NCI-H526 (cell line): ENCODE results near the gene CYTH2.
A peak's percentile ranks its signal among the peaks of the same experiment; 100 is the strongest.

Experiments used
- DNase-seq, 2 experiments: peaks; one replicate each; lab custom pipeline; 2025; lab: John Stamatoyannopoulos, UW

The CYTH2 gene, protein sequence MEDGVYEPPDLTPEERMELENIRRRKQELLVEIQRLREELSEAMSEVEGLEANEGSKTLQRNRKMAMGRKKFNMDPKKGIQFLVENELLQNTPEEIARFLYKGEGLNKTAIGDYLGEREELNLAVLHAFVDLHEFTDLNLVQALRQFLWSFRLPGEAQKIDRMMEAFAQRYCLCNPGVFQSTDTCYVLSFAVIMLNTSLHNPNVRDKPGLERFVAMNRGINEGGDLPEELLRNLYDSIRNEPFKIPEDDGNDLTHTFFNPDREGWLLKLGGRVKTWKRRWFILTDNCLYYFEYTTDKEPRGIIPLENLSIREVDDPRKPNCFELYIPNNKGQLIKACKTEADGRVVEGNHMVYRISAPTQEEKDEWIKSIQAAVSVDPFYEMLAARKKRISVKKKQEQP

DNA sequence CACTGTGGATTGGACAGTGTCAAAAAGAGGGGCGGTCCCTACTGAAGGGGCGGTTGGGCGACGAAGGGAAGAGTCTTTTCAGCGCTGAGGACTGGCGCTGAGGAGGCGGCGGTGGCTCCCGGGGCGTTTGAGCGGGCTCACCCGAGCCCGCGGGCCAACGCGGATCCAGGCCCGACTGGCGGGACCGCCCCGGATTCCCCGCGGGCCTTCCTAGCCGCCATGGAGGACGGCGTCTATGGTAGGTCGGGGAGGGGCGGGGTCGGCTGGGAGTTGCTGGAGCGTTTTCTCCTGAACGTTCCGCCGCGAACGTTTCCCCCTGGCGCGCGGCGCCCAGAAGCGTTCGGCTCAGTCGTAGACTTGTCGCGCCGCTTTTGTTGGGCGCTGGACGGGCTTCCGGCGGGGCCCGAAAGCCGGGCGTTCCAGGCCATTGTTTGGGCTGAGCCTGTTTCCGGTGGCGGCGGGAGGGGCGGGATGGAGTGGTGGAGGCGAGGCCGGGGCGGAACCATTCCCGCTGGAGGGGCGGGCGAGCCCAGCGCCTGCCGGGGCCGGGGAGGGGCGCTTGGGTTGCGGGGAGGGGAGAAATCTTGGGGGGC lies at the start of gene CYTH2:
Gene CYTH2 (plus strand): TSS at position 81 of the 593 bp plus-strand sequence. CDS start 139 bp downstream, at position 220.
- peak; percentile 27 to 83 for DNase-seq

DNA sequence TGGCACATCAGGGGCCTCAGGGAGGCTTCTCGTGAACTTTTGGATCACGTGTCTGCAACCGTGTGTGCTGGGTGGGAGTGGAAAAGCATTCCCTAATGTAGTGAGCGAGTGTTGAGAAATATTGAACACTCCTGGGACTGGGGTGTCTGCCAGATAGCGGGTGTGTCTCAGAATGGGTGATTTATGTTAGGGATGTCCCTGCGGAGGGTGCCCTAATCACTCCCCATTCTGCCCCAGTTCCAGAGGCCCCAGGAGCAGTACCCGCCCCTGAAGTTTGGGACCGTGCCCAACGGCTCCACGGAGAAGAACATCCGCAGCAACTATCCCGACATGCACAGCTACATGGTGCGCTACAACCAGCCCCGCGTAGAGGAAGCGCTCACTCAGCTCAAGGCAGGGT lies 47.6 kb upstream of the CYTH2 start:
- DNase-seq, result no peak

DNA sequence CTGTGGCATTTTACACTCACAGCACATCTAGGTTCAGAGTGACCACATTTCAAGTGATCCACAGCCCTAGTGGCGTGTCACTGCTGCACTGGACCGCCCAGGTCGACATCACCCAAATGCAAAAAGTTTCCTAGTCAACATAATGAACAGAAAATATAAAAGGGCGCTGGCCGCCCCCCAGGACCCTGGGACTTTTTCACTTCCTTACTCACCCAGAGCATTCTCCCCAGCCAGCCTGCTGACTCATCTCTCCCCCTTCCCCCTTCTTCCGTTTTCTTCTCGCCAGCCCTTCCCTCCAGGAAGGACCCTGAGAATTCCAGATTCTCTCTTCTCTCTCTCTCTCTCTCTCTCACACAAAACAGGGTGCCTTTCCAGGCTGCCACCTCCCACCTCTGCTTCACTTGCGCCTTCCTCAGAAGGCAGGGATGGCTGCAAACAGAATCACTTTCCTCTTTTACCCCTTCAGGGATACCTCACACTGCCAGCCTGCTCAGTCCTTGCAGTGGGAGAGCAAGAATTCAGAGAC lies 44.4 kb upstream of the CYTH2 start:
- no peak for DNase-seq

DNA sequence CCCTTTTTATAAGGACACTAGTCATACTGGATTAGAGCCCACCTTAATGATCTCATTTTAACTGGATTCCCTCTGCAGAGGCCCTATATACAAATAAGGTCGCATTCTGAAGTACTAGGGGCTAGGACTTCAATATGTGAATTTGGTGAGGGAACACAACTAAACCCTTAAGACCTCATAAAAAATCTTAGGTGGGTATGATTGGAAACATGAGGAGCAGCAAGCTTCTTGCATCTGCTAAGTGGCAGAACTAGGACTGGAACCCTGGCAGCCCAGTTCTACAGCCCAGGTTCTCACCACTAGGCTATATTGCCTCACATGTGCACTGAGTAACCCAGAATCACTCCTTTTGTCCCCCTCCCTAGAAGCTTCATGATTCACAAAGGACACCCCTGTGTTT lies 40.5 kb upstream of the CYTH2 start:
- DNase-seq, result no peak

DNA sequence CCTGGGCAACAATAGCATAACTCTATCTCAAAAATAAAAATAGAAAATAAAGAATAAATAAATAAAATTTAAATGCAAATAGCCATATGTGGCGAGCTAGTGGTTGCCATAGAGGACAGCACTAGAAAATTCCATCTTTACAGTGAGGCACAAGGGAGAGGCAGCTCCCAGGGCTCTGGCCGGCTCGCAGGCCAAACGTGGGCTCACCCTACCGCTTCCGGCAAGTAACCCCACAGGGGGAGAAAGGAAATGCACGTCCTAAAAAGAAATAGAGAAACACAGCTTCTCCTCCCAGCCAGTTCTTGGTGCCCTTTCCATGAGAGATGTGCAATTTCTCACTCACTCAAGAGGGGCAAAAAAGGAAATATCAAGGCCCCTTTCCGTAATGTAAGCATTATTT lies 35.8 kb upstream of the CYTH2 start:
- DNase-seq, result no peak

DNA sequence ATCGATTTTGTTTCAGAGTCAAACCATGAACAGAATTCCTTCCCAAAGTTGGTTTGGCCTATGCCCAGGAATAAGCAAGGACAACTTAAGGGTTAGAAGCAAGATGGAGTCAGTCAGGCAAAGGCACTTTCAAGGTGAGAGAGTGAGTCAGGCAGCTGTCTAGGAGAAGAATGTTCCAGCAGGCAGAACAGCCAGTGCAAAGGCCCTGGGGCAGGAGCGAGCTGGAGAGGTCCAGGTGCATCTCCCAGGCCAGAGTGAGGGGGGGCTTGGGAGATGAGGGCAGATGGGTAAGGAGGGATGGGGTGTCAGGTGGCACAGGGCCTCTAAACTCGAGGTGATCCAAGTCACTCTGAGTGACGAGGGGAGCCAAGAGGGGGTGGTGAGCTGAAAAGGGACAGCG lies 32.6 kb upstream of the CYTH2 start:
- DNase-seq, result no peak

DNA sequence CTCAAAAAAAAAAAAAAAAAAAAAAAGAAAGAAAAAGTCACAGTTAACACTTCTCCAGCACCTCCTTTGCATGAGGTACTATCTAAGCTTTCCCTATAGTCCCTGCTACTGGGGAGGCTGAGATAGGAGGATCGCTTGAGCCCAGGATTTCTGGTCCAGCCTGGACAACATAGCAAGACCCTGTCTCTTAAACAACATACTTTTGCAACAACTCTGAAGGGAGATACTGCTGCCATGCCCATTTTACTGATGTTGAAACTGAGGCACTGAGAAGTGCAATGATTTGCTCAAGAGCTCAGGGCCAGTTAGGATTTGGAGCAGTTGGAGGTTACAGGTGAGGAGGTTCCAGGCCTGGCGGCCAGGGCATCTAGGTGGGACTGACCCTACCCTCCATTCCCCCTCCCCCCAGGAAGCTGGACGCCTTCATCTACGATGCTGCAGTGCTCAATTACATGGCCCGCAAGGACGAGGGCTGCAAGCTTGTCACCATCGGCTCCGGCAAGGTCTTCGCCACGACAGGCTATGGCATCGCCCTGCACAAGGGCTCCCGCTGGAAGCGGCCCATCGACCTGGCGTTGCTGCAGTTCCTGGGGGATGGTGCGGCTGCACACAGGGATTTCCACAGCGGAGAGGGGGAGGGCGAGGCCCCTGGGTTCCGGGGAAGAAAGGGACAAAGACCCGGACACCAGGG lies 27.7 kb upstream of the CYTH2 start:
- DNase-seq, result no peak

DNA sequence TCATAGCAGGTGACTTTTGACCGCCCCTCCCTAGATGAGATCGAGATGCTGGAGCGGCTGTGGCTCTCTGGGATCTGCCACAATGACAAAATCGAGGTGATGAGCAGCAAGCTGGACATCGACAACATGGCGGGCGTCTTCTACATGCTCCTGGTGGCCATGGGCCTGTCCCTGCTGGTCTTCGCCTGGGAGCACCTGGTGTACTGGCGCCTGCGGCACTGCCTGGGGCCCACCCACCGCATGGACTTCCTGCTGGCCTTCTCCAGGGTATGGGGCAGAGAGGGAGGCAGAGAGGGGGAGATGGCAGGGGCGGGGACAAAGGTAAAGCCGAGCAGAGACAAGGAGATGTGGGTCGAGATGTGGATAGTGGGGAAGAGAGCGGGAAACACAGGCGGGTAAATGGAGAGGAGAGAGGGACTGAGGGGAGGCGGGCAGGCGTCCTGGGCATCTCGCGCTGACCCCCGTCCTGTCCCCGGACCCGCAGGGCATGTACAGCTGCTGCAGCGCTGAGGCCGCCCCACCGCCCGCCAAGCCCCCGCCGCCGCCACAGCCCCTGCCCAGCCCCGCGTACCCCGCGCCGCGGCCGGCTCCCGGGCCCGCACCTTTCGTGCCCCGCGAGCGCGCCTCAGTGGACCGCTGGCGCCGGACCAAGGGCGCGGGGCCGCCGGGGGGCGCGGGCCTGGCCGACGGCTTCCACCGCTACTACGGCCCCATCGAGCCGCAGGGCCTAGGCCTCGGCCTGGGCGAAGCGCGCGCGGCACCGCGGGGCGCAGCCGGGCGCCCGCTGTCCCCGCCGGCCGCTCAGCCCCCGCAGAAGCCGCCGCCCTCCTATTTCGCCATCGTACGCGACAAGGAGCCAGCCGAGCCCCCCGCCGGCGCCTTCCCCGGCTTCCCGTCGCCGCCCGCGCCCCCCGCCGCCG lies 26.8 kb upstream of the CYTH2 start:
- no peak for DNase-seq

DNA sequence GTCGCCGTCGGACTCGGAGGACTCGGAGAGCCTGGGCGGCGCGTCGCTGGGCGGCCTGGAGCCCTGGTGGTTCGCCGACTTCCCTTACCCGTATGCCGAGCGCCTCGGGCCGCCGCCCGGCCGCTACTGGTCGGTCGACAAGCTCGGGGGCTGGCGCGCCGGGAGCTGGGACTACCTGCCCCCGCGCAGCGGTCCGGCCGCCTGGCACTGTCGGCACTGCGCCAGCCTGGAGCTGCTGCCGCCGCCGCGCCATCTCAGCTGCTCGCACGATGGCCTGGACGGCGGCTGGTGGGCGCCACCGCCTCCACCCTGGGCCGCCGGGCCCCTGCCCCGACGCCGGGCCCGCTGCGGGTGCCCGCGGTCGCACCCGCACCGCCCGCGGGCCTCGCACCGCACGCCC lies 25.9 kb upstream of the CYTH2 start:
- peak in 1 of 2 experiments; percentile 49 for DNase-seq

DNA sequence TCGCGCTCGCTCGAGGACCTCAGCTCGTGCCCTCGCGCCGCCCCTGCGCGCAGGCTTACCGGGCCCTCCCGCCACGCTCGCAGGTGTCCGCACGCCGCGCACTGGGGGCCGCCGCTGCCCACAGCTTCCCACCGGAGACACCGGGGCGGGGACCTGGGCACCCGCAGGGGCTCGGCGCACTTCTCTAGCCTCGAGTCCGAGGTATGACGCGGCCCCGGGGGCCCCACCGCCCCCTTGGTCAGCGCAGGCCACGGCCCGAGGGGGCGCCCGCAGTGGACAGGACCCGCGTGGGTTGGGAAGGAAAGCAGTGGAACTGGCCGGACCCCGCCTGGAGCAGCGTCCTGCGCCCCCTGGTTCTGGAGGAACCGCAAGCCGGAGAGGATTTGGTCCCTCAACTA lies 25.4 kb upstream of the CYTH2 start:
- no peak for DNase-seq

DNA sequence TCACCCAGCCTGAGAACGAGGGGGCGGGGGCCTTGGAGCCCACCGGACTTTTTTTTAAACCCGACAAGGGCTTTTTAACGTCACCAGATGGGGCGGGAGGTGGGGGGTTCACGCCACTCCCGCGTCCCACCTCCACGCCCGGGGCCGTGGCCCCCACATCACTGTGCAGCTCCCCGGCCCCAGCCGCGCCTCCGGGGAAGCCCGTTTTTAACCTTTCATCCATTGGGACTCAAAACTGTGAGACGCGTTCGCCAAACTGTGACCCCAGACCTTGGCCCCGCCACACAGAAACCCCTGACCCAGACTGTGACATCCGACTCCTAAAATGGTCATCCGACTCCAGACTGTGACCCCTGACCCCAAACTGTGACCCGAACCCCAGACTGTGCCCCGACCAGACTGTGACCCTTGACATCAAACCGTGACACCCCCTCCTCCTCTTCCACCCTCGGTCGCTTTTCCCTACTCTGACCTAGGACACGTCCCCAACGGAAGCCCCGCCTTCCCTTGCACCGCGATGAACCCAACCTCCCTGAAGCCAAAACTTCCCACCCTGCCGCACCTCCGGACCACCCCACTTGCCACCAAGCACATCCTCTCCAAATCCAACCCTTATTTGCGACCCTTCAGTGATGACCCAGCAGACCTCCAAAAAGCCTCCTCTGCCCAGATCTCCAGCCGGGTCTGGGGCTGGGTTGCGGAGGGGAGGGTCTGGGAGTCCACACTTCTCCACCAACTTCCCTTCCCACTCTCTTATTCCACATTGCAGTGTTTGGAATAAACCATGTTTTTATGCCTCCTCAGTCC lies 24.8 kb upstream of the CYTH2 start:
- peak in 1 of 2 experiments; percentile 47 for DNase-seq

DNA sequence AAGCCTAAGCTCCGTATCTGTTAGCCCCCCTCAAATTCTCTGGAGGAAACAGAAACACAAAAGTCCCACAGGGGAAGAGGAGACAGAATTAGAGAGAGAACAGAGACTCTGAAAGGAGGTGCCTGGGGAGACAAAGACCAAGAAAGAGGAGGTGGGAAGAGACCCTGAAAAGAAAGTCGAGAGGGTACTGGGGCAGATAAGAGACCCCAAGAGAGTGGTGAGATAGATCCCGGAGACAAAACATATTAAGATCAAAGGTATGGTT lies 24.3 kb upstream of the CYTH2 start:
- peak in 1 of 2 experiments; percentile 49 for DNase-seq

DNA sequence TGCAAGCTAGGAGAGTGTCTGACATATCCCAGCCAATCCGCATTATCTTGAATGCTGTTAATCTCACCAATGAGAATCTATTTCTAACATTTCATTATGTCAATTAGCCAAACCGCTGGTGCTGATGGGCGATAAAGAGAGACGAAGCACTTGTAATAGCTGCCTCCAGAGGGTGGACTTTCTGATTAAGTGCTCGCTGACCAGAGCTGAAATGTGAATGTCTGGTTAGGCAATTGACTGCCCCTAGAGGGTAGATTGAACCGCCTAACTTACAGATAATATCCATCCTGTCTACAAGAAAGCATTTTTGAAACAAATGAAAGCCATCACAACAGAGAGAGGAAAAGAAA lies 23.9 kb upstream of the CYTH2 start:
- DNase-seq, result peak; percentile 91 to 94

DNA sequence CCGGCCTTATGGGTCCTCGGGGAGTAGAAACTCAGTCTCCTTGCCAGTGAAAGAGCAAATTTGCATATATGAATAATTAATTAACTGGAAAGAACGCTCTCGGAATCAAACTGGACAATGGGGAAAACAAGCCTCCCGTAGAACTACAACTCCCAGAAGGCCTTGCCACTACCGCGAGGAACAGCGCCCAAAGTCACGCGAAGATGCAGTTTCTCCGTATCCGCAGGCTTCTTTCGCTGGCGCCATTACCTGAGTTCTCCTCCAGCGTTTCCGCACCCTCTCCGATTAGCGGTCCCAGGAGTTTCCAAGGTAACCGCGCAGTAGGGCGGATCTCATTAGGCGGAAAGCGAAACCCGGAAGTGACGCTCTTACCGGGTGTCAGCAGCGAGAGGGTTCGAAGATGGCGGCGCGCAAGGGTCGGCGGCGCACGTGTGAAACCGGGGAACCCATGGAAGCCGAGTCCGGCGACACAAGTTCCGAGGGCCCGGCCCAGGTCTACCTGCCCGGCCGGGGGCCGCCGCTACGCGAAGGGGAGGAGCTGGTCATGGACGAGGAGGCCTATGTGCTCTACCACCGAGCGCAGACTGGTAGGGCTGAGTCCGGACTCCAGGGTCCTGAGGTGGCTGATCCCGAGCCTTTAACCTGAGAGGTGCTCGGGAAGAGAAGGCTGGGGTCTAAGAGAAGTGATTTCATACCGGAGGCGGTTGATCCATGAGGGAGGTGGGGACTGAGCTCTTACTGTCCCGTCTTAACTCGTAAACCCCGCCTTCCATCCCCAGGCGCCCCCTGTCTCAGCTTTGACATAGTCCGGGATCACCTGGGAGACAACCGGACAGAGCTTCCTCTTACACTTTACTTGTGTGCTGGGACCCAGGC lies 23.3 kb upstream of the CYTH2 start, which contains the start of gene GRWD1:
Gene GRWD1 (plus strand): TSS at position 378 of the 876 bp plus-strand sequence. CDS start 23 bp downstream, at position 401.
- peak; percentile 97 to 98 for DNase-seq

DNA sequence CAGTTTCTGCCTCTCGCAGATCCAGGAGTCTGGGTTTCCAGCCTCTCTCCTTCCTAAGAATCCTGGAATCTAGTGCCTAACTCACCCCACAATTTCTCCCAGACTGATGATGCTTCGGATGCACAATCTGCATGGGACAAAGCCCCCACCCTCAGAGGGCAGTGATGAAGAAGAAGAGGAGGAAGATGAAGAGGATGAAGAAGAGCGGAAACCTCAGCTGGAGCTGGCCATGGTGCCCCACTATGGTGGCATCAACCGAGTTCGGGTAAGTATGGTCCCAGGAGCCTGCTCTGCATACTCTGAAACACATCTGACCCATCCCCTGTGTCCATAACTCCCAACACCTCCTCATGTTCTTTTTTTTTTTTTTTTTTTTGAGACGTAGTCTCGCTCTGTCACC lies 22.6 kb upstream of the CYTH2 start:
- DNase-seq, result no peak

DNA sequence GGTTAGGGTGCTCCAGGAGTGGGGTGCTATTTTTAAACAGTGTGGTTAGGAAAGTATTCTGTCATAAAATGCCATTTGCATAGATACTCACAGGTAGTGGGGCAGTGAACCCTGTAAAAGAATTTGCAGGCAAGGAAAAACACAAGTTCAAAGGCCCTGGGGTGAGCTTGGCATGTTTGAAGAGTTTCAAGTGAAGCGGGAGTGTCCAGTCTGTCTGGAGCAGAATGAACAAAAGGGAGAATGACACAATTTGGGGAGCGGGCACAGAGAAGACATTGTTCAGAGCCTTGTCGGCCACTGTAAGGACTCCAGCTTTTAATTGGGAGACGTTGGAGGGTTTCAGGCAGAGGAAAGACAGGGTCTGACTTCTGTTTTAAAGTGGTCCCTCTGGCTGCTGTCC lies 20.6 kb upstream of the CYTH2 start:
- no peak for DNase-seq

DNA sequence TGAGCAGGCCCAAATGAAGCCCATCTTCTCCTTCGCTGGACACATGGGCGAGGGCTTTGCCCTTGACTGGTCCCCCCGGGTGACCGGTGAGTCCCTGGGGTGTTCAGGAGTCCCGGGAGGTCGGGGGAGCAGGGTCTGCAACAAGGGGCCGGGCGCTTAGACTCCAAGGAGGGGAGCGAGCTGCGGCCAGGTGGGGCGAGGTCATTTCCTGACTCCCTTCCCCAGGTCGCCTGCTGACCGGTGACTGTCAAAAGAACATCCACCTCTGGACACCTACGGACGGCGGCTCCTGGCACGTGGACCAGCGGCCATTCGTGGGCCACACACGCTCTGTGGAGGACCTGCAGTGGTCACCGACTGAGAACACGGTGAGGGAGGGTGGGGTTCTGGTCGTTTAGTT lies 18.7 kb upstream of the CYTH2 start:
- DNase-seq, result no peak

DNA sequence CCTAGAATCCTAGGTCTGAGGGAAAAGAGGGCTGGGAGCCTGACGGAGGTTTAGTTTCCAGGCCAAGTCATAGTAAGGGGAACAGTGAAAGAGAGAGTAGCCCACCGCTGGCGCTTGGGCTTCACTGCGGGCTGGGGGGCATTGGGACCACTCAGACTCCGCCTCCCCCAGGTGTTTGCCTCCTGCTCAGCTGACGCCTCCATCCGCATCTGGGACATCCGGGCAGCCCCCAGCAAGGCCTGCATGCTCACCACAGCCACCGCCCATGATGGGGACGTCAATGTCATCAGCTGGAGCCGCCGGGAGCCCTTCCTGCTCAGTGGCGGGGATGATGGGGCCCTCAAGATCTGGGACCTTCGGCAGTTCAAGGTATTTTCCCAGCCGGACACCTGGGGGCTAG lies 18.3 kb upstream of the CYTH2 start:
- DNase-seq, result no peak

DNA sequence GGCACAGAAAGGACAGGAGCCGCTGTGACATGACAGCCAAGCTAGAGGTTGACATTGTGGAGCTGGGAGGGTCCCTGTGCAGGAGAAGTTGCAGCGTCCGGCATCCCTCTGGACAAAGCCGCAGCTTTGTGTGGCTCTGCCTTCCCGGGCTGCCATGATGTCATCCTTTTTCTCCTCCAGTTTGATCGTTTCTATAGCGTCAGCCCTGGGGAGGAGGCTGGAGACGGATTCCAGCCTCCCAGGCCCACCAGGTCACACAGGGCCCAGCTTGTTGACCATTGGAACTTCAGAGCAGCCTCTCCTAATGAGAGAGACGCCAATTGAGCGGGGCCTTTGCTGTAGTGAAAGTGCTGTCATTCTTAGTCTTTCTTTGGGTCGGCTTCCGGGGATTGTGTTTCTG lies 17.5 kb upstream of the CYTH2 start:
- no peak for DNase-seq
